ENCODE data around the gene APEX2. TPM values are rescaled to one million over a fixed set of nuclear protein-coding genes. Genes with fewer than 3 reads are reported as not detected.

The APEX2 gene
- total RNA-seq, 4 donors from 2014 or later = 5.4 to 10.1 (median 8.9) TPM

- intact Hi-C loops (cut with DNase I) = loop anchor here (10.0 kb wide), 1 partner anchor 151 kb away; no protein-coding TSS in a partner anchor
- Histone ChIP-seq H3K4me3 (no peak overlapping the region), H3K27me3 (no peaks in the 10 kb centered on the region), H3K4me1 (peaks cover 3 to 14% (median 12%) of the 10 kb centered on the region in 4 donors), H3K27ac (replicated peaks in 1 of 4) (no peak overlapping the region), H3K36me3 (peaks cover 5 to 52% (median 28%) of the 10 kb centered on the region in 4 donors), H3K9me3 (no peaks in the 10 kb centered on the region)
- DNase-seq (ENCODE audit: extremely low spot score) = no peak
- TF ChIP-seq POLR2AphosphoS5 (IDR thresholded peaks at IDR 0.05) (no peak), EP300 (IDR thresholded peaks at IDR 0.05) (no peak), POLR2A (IDR thresholded peaks at IDR 0.05; ENCODE audit: low read depth) (no peak)
- 91% methylated on average over 1 of the region's 1 CpG for WGBS
Observed at GRCh38 chrX:55004231-55004630, 4.1 kb downstream of the APEX2 start.

- H3K27ac ChIP-seq (replicated peaks in 1 of 4) = no peak overlapping the region
- no peaks in the 10 kb centered on the region for H3K27me3 ChIP-seq
- no peaks in the 10 kb centered on the region for H3K9me3 ChIP-seq
- peaks cover 3 to 14% (median 12%) of the 10 kb centered on the region in 4 donors for H3K4me1 ChIP-seq
- no peak for DNase-seq (ENCODE audit: extremely low spot score)
- no peak for TF ChIP-seq CTCF (IDR thresholded peaks at IDR 0.05)
- no peak for TF ChIP-seq POLR2AphosphoS5 (IDR thresholded peaks at IDR 0.05)
- TF ChIP-seq EP300 (IDR thresholded peaks at IDR 0.05) = no peak
- no peak for TF ChIP-seq POLR2A (IDR thresholded peaks at IDR 0.05; ENCODE audit: low read depth)
- H3K4me3 ChIP-seq = no peak overlapping the region
- peaks cover 5 to 52% (median 28%) of the 10 kb centered on the region in 4 donors for H3K36me3 ChIP-seq
- intact Hi-C loops (cut with DNase I) = loop anchor here (10.0 kb wide), 1 partner anchor 150 kb away; no protein-coding TSS in a partner anchor
Observed at GRCh38 chrX:55005256-55005655, 5.1 kb downstream of the APEX2 start.

GRCh38 chrX:55006827-55007621 lies 6.9 kb downstream of the APEX2 start:
- Histone ChIP-seq H3K27me3 (no peaks in the 10 kb centered on the region), H3K4me1 (peaks cover 0 to 4% (median 2%) of the 10 kb centered on the region in 4 donors), H3K4me3 (no peak overlapping the region), H3K27ac (replicated peaks in 1 of 4) (no peak overlapping the region), H3K36me3 (peaks cover 5 to 52% (median 28%) of the 10 kb centered on the region in 4 donors), H3K9me3 (no peaks in the 10 kb centered on the region)
- TF ChIP-seq POLR2A (IDR thresholded peaks at IDR 0.05; ENCODE audit: low read depth) = no peak
- DNase-seq (ENCODE audit: extremely low spot score) = no peak
- intact Hi-C loops (cut with DNase I) = loop anchor here (10.0 kb wide), 1 partner anchor 148 kb away; no protein-coding TSS in a partner anchor
- 84% methylated on average over 13 of the region's 18 CpGs for WGBS

GRCh38 chrX:55007656-55008055 lies 7.5 kb downstream of the APEX2 start:
- H3K9me3 ChIP-seq = no peaks in the 10 kb centered on the region
- intact Hi-C loops (cut with DNase I) = loop anchor here (10.0 kb wide), 1 partner anchor 147 kb away; no protein-coding TSS in a partner anchor
- peaks cover 0 to 4% (median 2%) of the 10 kb centered on the region in 4 donors for H3K4me1 ChIP-seq
- WGBS = 67% methylated on average over 6 of the region's 6 CpGs
- TF ChIP-seq POLR2A (IDR thresholded peaks at IDR 0.05; ENCODE audit: low read depth) = no peak
- TF ChIP-seq POLR2AphosphoS5 (IDR thresholded peaks at IDR 0.05) = no peak
- no peak for TF ChIP-seq CTCF (IDR thresholded peaks at IDR 0.05)
- no peak for TF ChIP-seq EP300 (IDR thresholded peaks at IDR 0.05)
- no peak for DNase-seq (ENCODE audit: extremely low spot score)
- no peaks in the 10 kb centered on the region for H3K27me3 ChIP-seq
- no peak overlapping the region for H3K27ac ChIP-seq (replicated peaks in 1 of 4)
- no peak overlapping the region for H3K4me3 ChIP-seq
- peaks cover 5 to 46% (median 24%) of the 10 kb centered on the region in 4 donors for H3K36me3 ChIP-seq

- no peaks in the 10 kb centered on the region for H3K9me3 ChIP-seq
- DNase-seq (ENCODE audit: extremely low spot score) = no peak
- TF ChIP-seq POLR2A (IDR thresholded peaks at IDR 0.05; ENCODE audit: low read depth) (no peak), POLR2AphosphoS5 (IDR thresholded peaks at IDR 0.05) (no peak), EP300 (IDR thresholded peaks at IDR 0.05) (no peak)
- H3K4me1 ChIP-seq = peaks cover 0 to 4% (median 2%) of the 10 kb centered on the region in 4 donors
- 54% methylated on average over 9 of the region's 9 CpGs for WGBS
- H3K27ac ChIP-seq (replicated peaks in 1 of 4) = no peak overlapping the region
- no peaks in the 10 kb centered on the region for H3K27me3 ChIP-seq
- H3K36me3 ChIP-seq = peaks cover 3 to 35% (median 20%) of the 10 kb centered on the region in 4 donors
- no peak overlapping the region for H3K4me3 ChIP-seq
- intact Hi-C loops (cut with DNase I) = loop anchor here (10.0 kb wide), 1 partner anchor 146 kb away; no protein-coding TSS in a partner anchor
Observed at GRCh38 chrX:55008571-55009358, 8.6 kb downstream of the APEX2 start.

Data from esophagus muscularis mucosa (tissue), 4 donors.